H9 (cell line): ENCODE data around the gene CES1. TPM values are rescaled to one million over a fixed set of nuclear protein-coding genes. Genes with fewer than 3 reads are reported as not detected.

Source experiments
- DNase-seq: peaks from one replicate; pipeline ENCODE4 v3.0.0-alpha.2; 2017
- H2AFZ ChIP-seq: one replicate; pipeline ENCODE4 v1.6.1; 2013; ENCODE audit warnings: mild to moderate bottlenecking, low read length, control low read depth, moderate library complexity
- H2AK5ac ChIP-seq: 2 replicates; pipeline ENCODE4 v1.6.1; 2013; ENCODE audit warnings: low read length, control low read depth, mixed read lengths; ENCODE audit not compliant: insufficient read length
- H2BK120ac ChIP-seq: one replicate; pipeline ENCODE4 v1.6.1; 2013; ENCODE audit warnings: low read depth, mild to moderate bottlenecking, low read length, control low read depth, inconsistent platforms; ENCODE audit not compliant: poor library complexity, severe bottlenecking
- H2BK12ac ChIP-seq: 2 replicates; pipeline ENCODE4 v1.6.1; 2013; ENCODE audit warnings: low read length, control low read depth, mixed read lengths, low read depth; ENCODE audit not compliant: insufficient read length
- H2BK15ac ChIP-seq: 2 replicates; pipeline ENCODE4 v1.6.1; 2013; ENCODE audit warnings: low read depth, low read length, control low read depth
- H2BK20ac ChIP-seq: one replicate; pipeline ENCODE4 v1.6.1; 2013; ENCODE audit warnings: low read depth, mild to moderate bottlenecking, low read length, control low read depth, inconsistent platforms; ENCODE audit not compliant: poor library complexity, severe bottlenecking
- H2BK5ac ChIP-seq: 2 replicates; pipeline ENCODE4 v1.6.1; 2013; ENCODE audit warnings: low read length, control low read depth, mixed read lengths; ENCODE audit not compliant: insufficient read length
- H3K14ac ChIP-seq: 2 replicates; pipeline ENCODE4 v1.6.1; 2013; ENCODE audit warnings: low read length, control low read depth; ENCODE audit not compliant: insufficient read depth
- H3K18ac ChIP-seq: 2 replicates; pipeline ENCODE4 v1.6.1; 2013; ENCODE audit warnings: low read depth, mild to moderate bottlenecking, mixed read lengths, low read length, control low read depth; ENCODE audit not compliant: insufficient read length
- H3K23ac ChIP-seq: 2 replicates; pipeline ENCODE4 v1.6.1; 2013; ENCODE audit warnings: low read length, control low read depth, mixed read lengths, low read depth; ENCODE audit not compliant: insufficient read length
- H3K23me2 ChIP-seq: 2 replicates; pipeline ENCODE4 v1.6.1; 2013; ENCODE audit warnings: low read depth, mild to moderate bottlenecking, mixed read lengths, low read length, control low read depth; ENCODE audit not compliant: insufficient read length, poor library complexity, severe bottlenecking
- H3K27ac ChIP-seq: 2 replicates; pipeline ENCODE4 v1.5.1; 2013; ENCODE audit warnings: low read length, control low read depth, mixed read lengths, low read depth; ENCODE audit not compliant: insufficient read length
- H3K27me3 ChIP-seq: 2 replicates; pipeline ENCODE4 v1.6.1; 2013; ENCODE audit warnings: low read length, control low read depth, inconsistent platforms; ENCODE audit not compliant: insufficient read depth
- H3K4ac ChIP-seq: 2 replicates; pipeline ENCODE4 v1.6.1; 2013; ENCODE audit warnings: low read depth, mild to moderate bottlenecking, control low read depth, inconsistent platforms, low read length, moderate library complexity
- H3K4me1 ChIP-seq: 2 replicates; pipeline ENCODE4 v1.6.1; 2013; ENCODE audit warnings: low read length, control low read depth, inconsistent platforms; ENCODE audit not compliant: insufficient read depth
- H3K4me2 ChIP-seq: 2 replicates; pipeline ENCODE4 v1.6.1; 2013; ENCODE audit warnings: low read length, control low read depth, mixed read lengths; ENCODE audit not compliant: insufficient read length, insufficient read depth
- H3K56ac ChIP-seq: 2 replicates; pipeline ENCODE4 v1.6.1; 2013; ENCODE audit warnings: low read depth, mild to moderate bottlenecking, mixed read lengths, low read length, control low read depth; ENCODE audit not compliant: insufficient read length
- H3K79me1 ChIP-seq: 2 replicates; pipeline ENCODE4 v1.6.1; 2013; ENCODE audit warnings: low read depth, mild to moderate bottlenecking, moderate library complexity, low read length, control low read depth, inconsistent platforms; ENCODE audit not compliant: insufficient read depth, poor library complexity, severe bottlenecking
- H3K79me2 ChIP-seq: 2 replicates; pipeline ENCODE4 v1.6.1; 2013; ENCODE audit warnings: low read length, control low read depth, inconsistent platforms; ENCODE audit not compliant: insufficient read depth
- H3K9ac ChIP-seq: 2 replicates; pipeline ENCODE4 v1.6.1; 2013; ENCODE audit warnings: low read length, control low read depth, mixed read lengths; ENCODE audit not compliant: insufficient read length; ENCODE audit errors: extremely low read depth
- H3K9me3 ChIP-seq: one replicate; pipeline ENCODE4 v1.6.1; 2013; ENCODE audit warnings: low read depth, low read length, inconsistent platforms; ENCODE audit not compliant: control insufficient read depth
- H3T11ph ChIP-seq: one replicate; pipeline ENCODE4 v1.6.1; 2013; ENCODE audit warnings: mild to moderate bottlenecking, low read length, control low read depth, inconsistent platforms
- H4K20me1 ChIP-seq: one replicate; pipeline ENCODE4 v1.6.1; 2013; ENCODE audit not compliant: control insufficient read depth, insufficient read length, insufficient read depth
- H4K5ac ChIP-seq: 2 replicates; pipeline ENCODE4 v1.6.1; 2013; ENCODE audit warnings: low read depth, mild to moderate bottlenecking, mixed read lengths, low read length, control low read depth; ENCODE audit not compliant: insufficient read length
- H4K8ac ChIP-seq: replicated peaks from 2 replicates; pipeline ENCODE4 v1.6.1; 2013; ENCODE audit warnings: low read length, control low read depth, mixed read lengths, low read depth; ENCODE audit not compliant: insufficient read length
- H4K91ac ChIP-seq: 2 replicates; pipeline ENCODE4 v1.6.1; 2013; ENCODE audit warnings: low read depth, mild to moderate bottlenecking, moderate library complexity, mixed read lengths, low read length, control low read depth; ENCODE audit not compliant: insufficient read length
- H3K27ac Mint-ChIP-seq, 3 experiments: 2 replicates in 2 of 3; 3 replicates in 1 of 3; pipeline ENCODE4 v1.8.0; 2020 to 2021; ENCODE audit warnings: mixed read lengths in 3 of 3, mild to moderate bottlenecking in 1 of 3, moderate library complexity in 1 of 3
- H3K27me3 Mint-ChIP-seq: 2 replicates; pipeline ENCODE4 v1.8.0; 2021; ENCODE audit warnings: low read depth, mild to moderate bottlenecking, moderate library complexity, mixed read lengths
- H3K36me3 Mint-ChIP-seq, 3 experiments: 2 replicates in 2 of 3; 3 replicates in 1 of 3; pipeline ENCODE4 v1.8.0; 2020 to 2021; ENCODE audit warnings: low read depth in 3 of 3, mixed read lengths in 3 of 3; ENCODE audit not compliant: insufficient read depth in 1 of 3
- H3K4me1 Mint-ChIP-seq, 2 experiments: 2 replicates each; pipeline ENCODE4 v1.8.0; 2020; ENCODE audit warnings: mixed read lengths in 2 of 2
- H3K4me3 Mint-ChIP-seq, 2 experiments: 2 replicates in 1 of 2; 3 replicates in 1 of 2; pipeline ENCODE4 v1.8.0; 2020 to 2021; ENCODE audit warnings: mild to moderate bottlenecking in 2 of 2, mixed read lengths in 2 of 2, moderate library complexity in 1 of 2
- H3K9me3 Mint-ChIP-seq, 2 experiments: 2 replicates in 1 of 2; 3 replicates in 1 of 2; pipeline ENCODE4 v1.8.0; 2020; ENCODE audit warnings: mild to moderate bottlenecking in 2 of 2, mixed read lengths in 2 of 2, moderate library complexity in 1 of 2
- CTCF ChIP-seq: fragments of 200-600 bp; sonication (generic); conservative IDR thresholded peaks from 3 replicates; pipeline ENCODE4 v1.8.0; 2021; ENCODE audit warnings: antibody characterized with exemption, mild to moderate bottlenecking
- WGBS: extraction: QIAGEN DNeasy Blood & Tissue Kit; methylation state at CpG from one replicate; pipeline ENCODE4 v1.1.7; 2013; ENCODE audit warnings: missing lambda C conversion rate, low lambda C conversion rate, mixed read lengths; ENCODE audit not compliant: insufficient read length; ENCODE audit errors: extremely low coverage; 5-methylcytosine and 5-hydroxymethylcytosine counted together
- total RNA-seq: library from RNA; stranded (reverse); gene quantifications from 2 replicates; pipeline ENCODE4 v1.2.1, GENCODE V29; 2021

Gene CES1
- total RNA-seq, 1 experiment from 2014 or later, result not detected

GRCh38 chr16:55822280-55822810 is 10.6 kb downstream of the CES1 start:
- no peaks in the 10 kb centered on the region for H3K9me3 ChIP-seq
- H3K79me1 ChIP-seq, result no peaks in the 10 kb centered on the region
- Mint-ChIP-seq H3K27ac (no peak overlapping the region), H3K27me3 (peaks cover 46% of the 10 kb centered on the region), H3K4me1 (no peaks in the 10 kb centered on the region), H3K36me3 (no peaks in the 10 kb centered on the region), H3K4me3 (no peak overlapping the region), H3K9me3 (no peaks in the 10 kb centered on the region; a peak in 1 of 5 replicates)
- no peaks in the 10 kb centered on the region for H3K27me3 ChIP-seq
- no peak overlapping the region for H2AFZ ChIP-seq
- no peak overlapping the region for H2BK120ac ChIP-seq
- H3K18ac ChIP-seq, result no peak overlapping the region
- H3K79me2 ChIP-seq, result no peaks in the 10 kb centered on the region
- H3K4me2 ChIP-seq, result no peak overlapping the region
- H4K8ac ChIP-seq, result no peak overlapping the region
- H2BK12ac ChIP-seq, result no peak overlapping the region
- H3K14ac ChIP-seq, result no peak overlapping the region
- no CpG with 5 or more reads among the region's 3 CpGs for WGBS
- H2BK20ac ChIP-seq, result no peak overlapping the region
- no peak overlapping the region for H4K5ac ChIP-seq
- no peaks in the 10 kb centered on the region for H3K23me2 ChIP-seq
- H3T11ph ChIP-seq, result no peak overlapping the region
- DNase-seq, result no peak
- H4K91ac ChIP-seq, result no peak overlapping the region
- H3K27ac ChIP-seq, result no peak overlapping the region
- no peak overlapping the region for H3K56ac ChIP-seq
- H3K23ac ChIP-seq, result no peak overlapping the region
- H3K4me1 ChIP-seq, result no peaks in the 10 kb centered on the region
- no peak for TF ChIP-seq CTCF
- H3K9ac ChIP-seq, result no peak overlapping the region
- H3K4ac ChIP-seq, result no peak overlapping the region
- H2AK5ac ChIP-seq, result no peak overlapping the region
- H4K20me1 ChIP-seq, result no peaks in the 10 kb centered on the region
- no peak overlapping the region for H2BK5ac ChIP-seq
- no peak overlapping the region for H2BK15ac ChIP-seq
